SU-DHL-6 (cell line): Measurements from ENCODE around the gene NGF.

ENCODE experiments used
- EZH2phosphoT487 ChIP-seq: fragments of 200-600 bp; sonication (generic), shearing (Covaris generic); conservative IDR thresholded peaks from 2 replicates; pipeline ENCODE4 v1.6.1; 2018; ENCODE audit warnings: mild to moderate bottlenecking, antibody characterized with exemption, low read length, moderate library complexity, mixed read lengths
- TF ChIP-seq, protein P1 (sequence below): fragments of 200-600 bp; sonication (generic); IDR thresholded peaks from one replicate; pipeline ENCODE4 v1.5.1; 2017; ENCODE audit warnings: antibody characterized with exemption, mild to moderate bottlenecking, low read length, moderate library complexity; ENCODE audit not compliant: insufficient read depth, poor library complexity, severe bottlenecking

DNA sequence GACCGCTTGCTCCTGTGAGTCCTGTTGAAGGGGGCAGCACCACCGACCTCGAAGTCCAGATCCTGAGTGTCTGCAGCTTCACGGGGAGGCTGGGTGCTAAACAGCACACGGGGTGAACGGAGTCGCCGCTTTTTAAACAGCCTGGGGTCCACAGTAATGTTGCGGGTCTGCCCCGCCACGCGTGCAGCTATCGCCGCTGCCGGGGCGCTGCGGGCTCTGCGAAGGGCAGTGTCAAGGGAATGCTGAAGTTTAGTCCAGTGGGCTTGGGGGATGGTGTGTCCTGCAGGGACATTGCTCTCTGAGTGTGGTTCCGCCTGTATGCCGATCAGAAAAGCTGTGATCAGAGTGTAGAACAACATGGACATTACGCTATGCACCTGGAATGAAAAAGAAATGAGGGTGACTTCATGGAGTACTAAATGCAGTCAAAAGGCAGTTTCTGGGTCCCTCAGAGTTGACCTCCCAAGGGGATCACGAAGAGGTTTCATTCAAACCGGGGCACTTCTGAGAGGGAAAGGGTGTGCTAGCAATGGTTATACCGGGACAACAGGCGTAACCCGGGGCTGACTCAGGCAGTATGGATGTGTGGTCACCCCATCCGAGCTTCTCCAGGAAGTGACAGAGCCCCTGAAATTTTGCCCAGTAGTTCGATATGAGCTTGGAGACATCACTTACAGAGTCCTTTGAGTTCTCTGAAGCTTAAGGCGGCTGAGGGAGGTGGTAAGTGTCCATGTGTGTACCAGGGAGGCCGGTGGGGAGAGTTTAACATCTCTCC lies 51.4 kb downstream of the NGF start:
- TF ChIP-seq, protein P1, sequence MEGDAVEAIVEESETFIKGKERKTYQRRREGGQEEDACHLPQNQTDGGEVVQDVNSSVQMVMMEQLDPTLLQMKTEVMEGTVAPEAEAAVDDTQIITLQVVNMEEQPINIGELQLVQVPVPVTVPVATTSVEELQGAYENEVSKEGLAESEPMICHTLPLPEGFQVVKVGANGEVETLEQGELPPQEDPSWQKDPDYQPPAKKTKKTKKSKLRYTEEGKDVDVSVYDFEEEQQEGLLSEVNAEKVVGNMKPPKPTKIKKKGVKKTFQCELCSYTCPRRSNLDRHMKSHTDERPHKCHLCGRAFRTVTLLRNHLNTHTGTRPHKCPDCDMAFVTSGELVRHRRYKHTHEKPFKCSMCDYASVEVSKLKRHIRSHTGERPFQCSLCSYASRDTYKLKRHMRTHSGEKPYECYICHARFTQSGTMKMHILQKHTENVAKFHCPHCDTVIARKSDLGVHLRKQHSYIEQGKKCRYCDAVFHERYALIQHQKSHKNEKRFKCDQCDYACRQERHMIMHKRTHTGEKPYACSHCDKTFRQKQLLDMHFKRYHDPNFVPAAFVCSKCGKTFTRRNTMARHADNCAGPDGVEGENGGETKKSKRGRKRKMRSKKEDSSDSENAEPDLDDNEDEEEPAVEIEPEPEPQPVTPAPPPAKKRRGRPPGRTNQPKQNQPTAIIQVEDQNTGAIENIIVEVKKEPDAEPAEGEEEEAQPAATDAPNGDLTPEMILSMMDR: no peak
- no peak for TF ChIP-seq EZH2phosphoT487
